ENCODE results near the gene FRMD4A.

DNA sequence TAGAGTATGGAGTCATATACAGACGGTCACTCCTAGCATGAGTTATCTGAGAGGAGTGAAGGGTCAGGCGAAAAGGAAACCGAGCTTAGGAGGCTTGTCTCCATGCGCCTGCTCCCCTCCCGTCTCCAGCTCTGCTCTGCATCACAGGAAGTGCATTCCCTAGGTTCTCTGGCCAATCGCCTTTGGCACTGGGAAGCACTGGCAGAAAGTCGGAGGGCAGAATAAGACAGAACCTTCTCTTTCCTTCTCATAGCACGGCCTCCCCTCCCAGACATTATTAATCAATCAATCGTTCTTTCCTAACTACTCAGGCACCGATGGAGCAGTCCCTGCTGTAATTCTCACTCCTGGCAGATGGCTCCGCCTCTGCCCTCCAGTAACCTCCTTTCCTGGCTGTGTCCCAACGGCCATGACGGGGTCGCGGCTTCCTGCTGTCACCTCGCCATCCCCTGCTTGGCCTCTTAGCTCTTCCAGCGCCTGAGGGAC, 177.1 kb downstream of the FRMD4A start:
- TF ChIP-seq, protein P1, sequence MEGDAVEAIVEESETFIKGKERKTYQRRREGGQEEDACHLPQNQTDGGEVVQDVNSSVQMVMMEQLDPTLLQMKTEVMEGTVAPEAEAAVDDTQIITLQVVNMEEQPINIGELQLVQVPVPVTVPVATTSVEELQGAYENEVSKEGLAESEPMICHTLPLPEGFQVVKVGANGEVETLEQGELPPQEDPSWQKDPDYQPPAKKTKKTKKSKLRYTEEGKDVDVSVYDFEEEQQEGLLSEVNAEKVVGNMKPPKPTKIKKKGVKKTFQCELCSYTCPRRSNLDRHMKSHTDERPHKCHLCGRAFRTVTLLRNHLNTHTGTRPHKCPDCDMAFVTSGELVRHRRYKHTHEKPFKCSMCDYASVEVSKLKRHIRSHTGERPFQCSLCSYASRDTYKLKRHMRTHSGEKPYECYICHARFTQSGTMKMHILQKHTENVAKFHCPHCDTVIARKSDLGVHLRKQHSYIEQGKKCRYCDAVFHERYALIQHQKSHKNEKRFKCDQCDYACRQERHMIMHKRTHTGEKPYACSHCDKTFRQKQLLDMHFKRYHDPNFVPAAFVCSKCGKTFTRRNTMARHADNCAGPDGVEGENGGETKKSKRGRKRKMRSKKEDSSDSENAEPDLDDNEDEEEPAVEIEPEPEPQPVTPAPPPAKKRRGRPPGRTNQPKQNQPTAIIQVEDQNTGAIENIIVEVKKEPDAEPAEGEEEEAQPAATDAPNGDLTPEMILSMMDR (IDR thresholded peaks at IDR 0.05 in 4 of 5, conservative IDR thresholded peaks at IDR 0.05 in 1 of 5) = no peak
- TF ChIP-seq POLR2A (IDR thresholded peaks at IDR 0.05) = no peak
